Ishikawa (cell line): ENCODE data around the gene SLIT2.

Experiments used
- CEBPB ChIP-seq: IDR thresholded peaks from 2 replicates; pipeline ENCODE4 v1.6.1; 2012
- CREB1 ChIP-seq: IDR thresholded peaks from 2 replicates; pipeline ENCODE4 v1.6.1; 2012; ENCODE audit warnings: low read depth
- EGR1 ChIP-seq: IDR thresholded peaks from 2 replicates; pipeline ENCODE4 v1.6.1; 2012
- EP300 ChIP-seq: IDR thresholded peaks from 2 replicates; pipeline ENCODE4 v1.6.1; 2012; ENCODE audit warnings: borderline replicate concordance
- FOXM1 ChIP-seq: IDR thresholded peaks from 2 replicates; pipeline ENCODE4 v1.6.1; 2012; ENCODE audit warnings: low read depth, borderline replicate concordance
- MAX ChIP-seq: IDR thresholded peaks from 2 replicates; pipeline ENCODE4 v1.6.1; 2012
- NFIC ChIP-seq: IDR thresholded peaks from 2 replicates; pipeline ENCODE4 v1.6.1; 2012
- RAD21 ChIP-seq: IDR thresholded peaks from 2 replicates; pipeline ENCODE4 v1.6.1; 2012; ENCODE audit warnings: low read depth
- REST ChIP-seq: IDR thresholded peaks from 2 replicates; pipeline ENCODE4 v1.6.1; 2012; ENCODE audit warnings: low read depth, mild to moderate bottlenecking
- TAF1 ChIP-seq: IDR thresholded peaks from 2 replicates; pipeline ENCODE4 v1.6.1; 2012; ENCODE audit warnings: low read depth, mild to moderate bottlenecking
- TCF12 ChIP-seq: IDR thresholded peaks from 2 replicates; pipeline ENCODE4 v1.6.1; 2012; ENCODE audit warnings: low read depth
- TEAD4 ChIP-seq: IDR thresholded peaks from 2 replicates; pipeline ENCODE4 v1.6.1; 2012
- USF1 ChIP-seq: IDR thresholded peaks from 2 replicates; pipeline ENCODE4 v1.6.1; 2012
- YY1 ChIP-seq: IDR thresholded peaks from 2 replicates; pipeline ENCODE4 v1.6.1; 2012; ENCODE audit warnings: low read depth
- ZBTB7A ChIP-seq: IDR thresholded peaks from 2 replicates; pipeline ENCODE4 v1.6.1; 2012; ENCODE audit warnings: low read depth

The SLIT2 gene

GRCh38 chr4:20269320-20269719, 17.6 kb downstream of the SLIT2 start:
- TF ChIP-seq EGR1 = no peak
- no peak for TF ChIP-seq YY1

GRCh38 chr4:20271950-20272349, 20.2 kb downstream of the SLIT2 start:
- TF ChIP-seq TAF1 = no peak
- TF ChIP-seq FOXM1 = no peak
- TF ChIP-seq RAD21 = no peak
- TF ChIP-seq YY1 = no peak
- no peak for TF ChIP-seq NFIC
- no peak for TF ChIP-seq EP300
- TF ChIP-seq USF1 = no peak
- no peak for TF ChIP-seq CEBPB
- TF ChIP-seq ZBTB7A = no peak
- TF ChIP-seq TEAD4 = no peak
- TF ChIP-seq MAX = no peak
- TF ChIP-seq CREB1 = no peak
- TF ChIP-seq TCF12 = no peak
- no peak for TF ChIP-seq EGR1
- no peak for TF ChIP-seq REST

- TF ChIP-seq REST = no peak
- TF ChIP-seq MAX = no peak
- TF ChIP-seq EP300 = no peak
- no peak for TF ChIP-seq USF1
- no peak for TF ChIP-seq NFIC
- no peak for TF ChIP-seq EGR1
- TF ChIP-seq FOXM1 = no peak
- TF ChIP-seq CEBPB = no peak
- no peak for TF ChIP-seq TCF12
- no peak for TF ChIP-seq CREB1
- TF ChIP-seq ZBTB7A = no peak
- no peak for TF ChIP-seq RAD21
Observed at GRCh38 chr4:20272411-20272872, 20.7 kb downstream of the SLIT2 start.

- no peak for TF ChIP-seq TAF1
- no peak for TF ChIP-seq TCF12
- no peak for TF ChIP-seq EGR1
- no peak for TF ChIP-seq RAD21
- no peak for TF ChIP-seq MAX
- TF ChIP-seq EP300 = no peak
Observed at GRCh38 chr4:20273793-20274192, 22.1 kb downstream of the SLIT2 start.

- TF ChIP-seq TCF12 (no peak), ZBTB7A (no peak), NFIC (no peak), REST (no peak), USF1 (no peak), MAX (no peak), RAD21 (no peak)
Observed at GRCh38 chr4:20276848-20277247, 25.1 kb downstream of the SLIT2 start.
